Measurements from ENCODE around the gene SDHA.

- TF ChIP-seq SMARCC2 (IDR thresholded peaks at IDR 0.05) (no peak), ZNF614 (CRISPR knock-in tag; IDR thresholded peaks at IDR 0.05; ENCODE audit: borderline replicate concordance) (no peak), E2F1 (CRISPR knock-in tag; IDR thresholded peaks at IDR 0.05) (no peak), RNF219 (CRISPR knock-in tag; IDR thresholded peaks at IDR 0.05) (no peak), CTCF (CRISPR knock-in tag; IDR thresholded peaks at IDR 0.05) (no peak), JUNB (CRISPR knock-in tag; IDR thresholded peaks at IDR 0.05; ENCODE audit: borderline replicate concordance) (no peak), ZBTB43 (CRISPR knock-in tag; conservative IDR thresholded peaks at IDR 0.05) (no peak), POLR2A (IDR thresholded peaks at IDR 0.05; ENCODE audit: insufficient read depth in 1 of 2, low read depth in 2 of 2, low read length in 2 of 2) (no peak)
Observed at GRCh38 chr5:192970-193831, 24.9 kb upstream of the SDHA start.
